ENCODE measurements around the gene DZIP1.

DNA sequence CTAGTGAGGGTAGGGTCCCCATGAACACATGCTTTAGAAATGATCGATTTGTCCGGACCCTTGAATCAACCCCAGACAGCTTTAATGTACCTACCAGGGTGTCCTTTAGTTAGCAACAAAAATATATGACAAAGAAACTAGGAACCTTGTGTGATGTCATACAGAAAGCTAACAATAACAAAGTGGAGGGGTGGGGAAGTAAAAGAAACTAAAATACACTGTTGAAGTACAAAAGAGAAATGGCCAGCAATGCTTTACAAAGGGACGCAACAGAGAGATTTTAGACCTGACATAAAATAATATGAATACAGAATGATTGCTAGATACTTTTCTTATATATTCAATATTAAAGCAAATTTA lies 40.0 kb downstream of the DZIP1 start:
- TF ChIP-seq, protein P1, sequence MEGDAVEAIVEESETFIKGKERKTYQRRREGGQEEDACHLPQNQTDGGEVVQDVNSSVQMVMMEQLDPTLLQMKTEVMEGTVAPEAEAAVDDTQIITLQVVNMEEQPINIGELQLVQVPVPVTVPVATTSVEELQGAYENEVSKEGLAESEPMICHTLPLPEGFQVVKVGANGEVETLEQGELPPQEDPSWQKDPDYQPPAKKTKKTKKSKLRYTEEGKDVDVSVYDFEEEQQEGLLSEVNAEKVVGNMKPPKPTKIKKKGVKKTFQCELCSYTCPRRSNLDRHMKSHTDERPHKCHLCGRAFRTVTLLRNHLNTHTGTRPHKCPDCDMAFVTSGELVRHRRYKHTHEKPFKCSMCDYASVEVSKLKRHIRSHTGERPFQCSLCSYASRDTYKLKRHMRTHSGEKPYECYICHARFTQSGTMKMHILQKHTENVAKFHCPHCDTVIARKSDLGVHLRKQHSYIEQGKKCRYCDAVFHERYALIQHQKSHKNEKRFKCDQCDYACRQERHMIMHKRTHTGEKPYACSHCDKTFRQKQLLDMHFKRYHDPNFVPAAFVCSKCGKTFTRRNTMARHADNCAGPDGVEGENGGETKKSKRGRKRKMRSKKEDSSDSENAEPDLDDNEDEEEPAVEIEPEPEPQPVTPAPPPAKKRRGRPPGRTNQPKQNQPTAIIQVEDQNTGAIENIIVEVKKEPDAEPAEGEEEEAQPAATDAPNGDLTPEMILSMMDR (optimal IDR thresholded peaks at IDR 0.05 in 1 of 3, IDR thresholded peaks at IDR 0.05 in 1 of 3, conservative IDR thresholded peaks at IDR 0.05 in 1 of 3; ENCODE audit: extremely low read depth in 1 of 3, insufficient read depth in 2 of 3, low read length in 3 of 3) = no peak
- TF ChIP-seq EZH2 (IDR thresholded peaks at IDR 0.05; ENCODE audit: low read length) = no peak
